IPS DF 6.9 (cell line): ENCODE results near the gene MRPL43.

Experiments
- DNase-seq: peaks from one replicate; pipeline ENCODE4 v3.0.0-alpha.2; 2013; ENCODE audit warnings: low read depth, low spot score
- H3K27ac ChIP-seq: one replicate; pipeline ENCODE4 v1.5.1; 2013; ENCODE audit warnings: low read length, control low read depth
- H3K27me3 ChIP-seq: 2 replicates; pipeline ENCODE4 v1.6.1; 2013; ENCODE audit warnings: mild to moderate bottlenecking, low read length; ENCODE audit not compliant: control insufficient read depth, insufficient read depth
- H3K36me3 ChIP-seq: 2 replicates; pipeline ENCODE4 v1.6.1; 2013; ENCODE audit warnings: low read length; ENCODE audit not compliant: control insufficient read depth, insufficient read depth
- H3K4me1 ChIP-seq: 2 replicates; pipeline ENCODE4 v1.6.1; 2013; ENCODE audit warnings: low read length; ENCODE audit not compliant: control insufficient read depth, insufficient read depth
- H3K4me3 ChIP-seq: 2 replicates; pipeline ENCODE4 v1.5.1; 2013; ENCODE audit warnings: mild to moderate bottlenecking, low read length
- H3K9me3 ChIP-seq: 2 replicates; pipeline ENCODE4 v1.6.1; 2013; ENCODE audit warnings: low read length, inconsistent platforms; ENCODE audit not compliant: control insufficient read depth, insufficient read depth
- WGBS: extraction: QIAGEN DNeasy Blood & Tissue Kit; methylation state at CpG from one replicate; pipeline ENCODE4 v1.1.7; 2013; ENCODE audit warnings: mixed read lengths, missing lambda C conversion rate; ENCODE audit not compliant: insufficient read length, insufficient coverage; 5-methylcytosine and 5-hydroxymethylcytosine counted together

Gene MRPL43

GRCh38 chr10:101010329-101010728 lies 23.0 kb upstream of the MRPL43 start:
- H3K36me3 ChIP-seq = peaks cover 15% of the 10 kb centered on the region
- H3K9me3 ChIP-seq = no peaks in the 10 kb centered on the region
- peaks cover 3% of the 10 kb centered on the region; the same call in 1 of the 2 replicates for H3K4me1 ChIP-seq
- no peaks in the 10 kb centered on the region for H3K27me3 ChIP-seq
- no peak overlapping the region for H3K4me3 ChIP-seq
- WGBS = no CpG with 5 or more reads among the region's 22 CpGs
- no peak overlapping the region for H3K27ac ChIP-seq
- no peak for DNase-seq

GRCh38 chr10:101008823-101009423 lies 21.6 kb upstream of the MRPL43 start:
- peaks cover 19% of the 10 kb centered on the region for H3K36me3 ChIP-seq
- H3K4me1 ChIP-seq = peaks cover 3% of the 10 kb centered on the region; the same call in 1 of the 2 replicates
- no peaks in the 10 kb centered on the region for H3K27me3 ChIP-seq
- no peaks in the 10 kb centered on the region for H3K9me3 ChIP-seq
- WGBS = no CpG with 5 or more reads among the region's 6 CpGs
- no peak for DNase-seq
- no peak overlapping the region for H3K27ac ChIP-seq
- H3K4me3 ChIP-seq = no peak overlapping the region

GRCh38 chr10:101007915-101008822 lies 20.9 kb upstream of the MRPL43 start:
- Histone ChIP-seq H3K27ac (no peak overlapping the region), H3K9me3 (no peaks in the 10 kb centered on the region), H3K4me1 (0 out of 2 replicates have a peak, but pooled peaks cover 1% of the 10 kb centered on the region), H3K36me3 (peaks cover 26% of the 10 kb centered on the region), H3K4me3 (no peak overlapping the region), H3K27me3 (no peaks in the 10 kb centered on the region)
- no CpG with 5 or more reads among the region's 13 CpGs for WGBS
- no peak for DNase-seq

GRCh38 chr10:101007099-101007711 lies 19.9 kb upstream of the MRPL43 start:
- Histone ChIP-seq H3K27me3 (no peaks in the 10 kb centered on the region), H3K36me3 (peaks cover 32% of the 10 kb centered on the region), H3K4me3 (no peak overlapping the region), H3K9me3 (no peaks in the 10 kb centered on the region), H3K4me1 (0 out of 2 replicates have a peak, but pooled peaks cover 1% of the 10 kb centered on the region), H3K27ac (no peak overlapping the region)
- WGBS = no CpG with 5 or more reads among the region's 11 CpGs
- no peak for DNase-seq

- DNase-seq = no peak
- no peaks in the 10 kb centered on the region for H3K27me3 ChIP-seq
- H3K36me3 ChIP-seq = peaks cover 32% of the 10 kb centered on the region
- H3K27ac ChIP-seq = no peak overlapping the region
- no peaks in the 10 kb centered on the region for H3K9me3 ChIP-seq
- H3K4me3 ChIP-seq = no peak overlapping the region
- H3K4me1 ChIP-seq = 0 out of 2 replicates have a peak, but pooled peaks cover 1% of the 10 kb centered on the region
- WGBS = no CpG with 5 or more reads among the region's 33 CpGs
Measured at GRCh38 chr10:101006593-101007098, 19.3 kb upstream of the MRPL43 start.

GRCh38 chr10:101005869-101006567 lies 18.7 kb upstream of the MRPL43 start:
- Histone ChIP-seq H3K4me3 (no peak overlapping the region), H3K36me3 (peaks cover 32% of the 10 kb centered on the region), H3K27me3 (no peaks in the 10 kb centered on the region), H3K4me1 (peaks cover 1% of the 10 kb centered on the region; the same call in 1 of the 2 replicates), H3K9me3 (no peaks in the 10 kb centered on the region), H3K27ac (no peak overlapping the region)
- no peak for DNase-seq
- WGBS = no CpG with 5 or more reads among the region's 4 CpGs

GRCh38 chr10:101005361-101005760 lies 18.1 kb upstream of the MRPL43 start:
- WGBS = no CpG with 5 or more reads among the region's 23 CpGs
- peaks cover 3% of the 10 kb centered on the region; the same call in 1 of the 2 replicates for H3K4me1 ChIP-seq
- H3K36me3 ChIP-seq = peaks cover 32% of the 10 kb centered on the region

GRCh38 chr10:101003639-101004206 lies 16.4 kb upstream of the MRPL43 start:
- no CpG with 5 or more reads among the region's 18 CpGs for WGBS
- H3K27me3 ChIP-seq = no peaks in the 10 kb centered on the region
- DNase-seq = no peak
- no peaks in the 10 kb centered on the region for H3K9me3 ChIP-seq
- peaks cover 32% of the 10 kb centered on the region for H3K36me3 ChIP-seq
- peaks cover 4% of the 10 kb centered on the region; the same call in 1 of the 2 replicates for H3K4me1 ChIP-seq
- no peak overlapping the region for H3K27ac ChIP-seq
- H3K4me3 ChIP-seq = no peak overlapping the region

More at GRCh38 chr10:101005361-101005760, 18.1 kb upstream of the MRPL43 start:
- DNase-seq = no peak
- H3K27me3 ChIP-seq = no peaks in the 10 kb centered on the region
- H3K9me3 ChIP-seq = no peaks in the 10 kb centered on the region
- H3K27ac ChIP-seq = no peak overlapping the region
- H3K4me3 ChIP-seq = no peak overlapping the region

- H3K27ac ChIP-seq = no peak overlapping the region
- no peaks in the 10 kb centered on the region for H3K9me3 ChIP-seq
- peaks cover 32% of the 10 kb centered on the region for H3K36me3 ChIP-seq
- H3K4me1 ChIP-seq = peaks cover 6% of the 10 kb centered on the region; the same call in 1 of the 2 replicates
- H3K27me3 ChIP-seq = no peaks in the 10 kb centered on the region
- no peak for DNase-seq
- H3K4me3 ChIP-seq = no peak overlapping the region
- WGBS = no CpG with 5 or more reads among the region's 11 CpGs
Measured at GRCh38 chr10:101002456-101002855, 15.2 kb upstream of the MRPL43 start.
